ENCODE measurements around the gene TENT5C.

Gene TENT5C

GRCh38 chr1:117581391-117581943 lies 24.4 kb upstream of the TENT5C start:
- DNase-seq (ENCODE audit: extremely low spot score), result no peak
- ChIA-PET POLR2A (no interaction called here), CTCF (interaction anchor here (3.8 to 4.2 kb wide), 2 partner anchors 10 to 46 kb away, joined by 12 read pairs; no protein-coding TSS in a partner anchor)
- TF ChIP-seq CTCF (IDR thresholded peaks at IDR 0.05; ENCODE audit: control extremely low read depth, extremely low read depth, low read depth, missing control alignments), result no peak

- DNase-seq (ENCODE audit: extremely low spot score), result no peak
- ChIA-PET CTCF (interaction anchor here (0.8 to 4.2 kb wide), 5 partner anchors 8 to 176 kb away, joined by 3 to 12 read pairs (median 3); no protein-coding TSS in a partner anchor), POLR2A (interaction anchor here (1.6 kb wide), 1 partner anchor 24 kb away, joined by 3 read pairs; the partner anchor contains the start of gene TENT5C)
- TF ChIP-seq CTCF (IDR thresholded peaks at IDR 0.05; ENCODE audit: control extremely low read depth, extremely low read depth, low read depth, missing control alignments), result no peak
Observed at GRCh38 chr1:117582451-117582850, 23.4 kb upstream of the TENT5C start.

- no peak for TF ChIP-seq CTCF (IDR thresholded peaks at IDR 0.05; ENCODE audit: control extremely low read depth, extremely low read depth, low read depth, missing control alignments)
- ChIA-PET POLR2A (interaction anchor here (1.6 kb wide), 1 partner anchor 23 kb away, joined by 3 read pairs; the partner anchor contains the start of gene TENT5C), CTCF (interaction anchor here (0.9 to 4.2 kb wide), 4 partner anchors 8 to 175 kb away, joined by 3 to 12 read pairs (median 8); no protein-coding TSS in a partner anchor)
- DNase-seq (ENCODE audit: extremely low spot score), result no peak
Observed at GRCh38 chr1:117583247-117583646, 22.6 kb upstream of the TENT5C start.

- no peak for DNase-seq (ENCODE audit: extremely low spot score)
- no peak for TF ChIP-seq CTCF (IDR thresholded peaks at IDR 0.05; ENCODE audit: control extremely low read depth, extremely low read depth, low read depth, missing control alignments)
- ChIA-PET CTCF (no interaction called here), POLR2A (no interaction called here)
Observed at GRCh38 chr1:117584181-117584580, 21.7 kb upstream of the TENT5C start.

GRCh38 chr1:117585086-117585485 lies 20.8 kb upstream of the TENT5C start:
- CTCF ChIA-PET, result no interaction called here
- no peak for DNase-seq (ENCODE audit: extremely low spot score)
- POLR2A ChIA-PET, result no interaction called here
- no peak for TF ChIP-seq CTCF (IDR thresholded peaks at IDR 0.05; ENCODE audit: control extremely low read depth, extremely low read depth, low read depth, missing control alignments)

- ChIA-PET POLR2A (no interaction called here), CTCF (interaction anchor here (1.2 kb wide), 1 partner anchor 52 kb away, joined by 4 read pairs; no protein-coding TSS in a partner anchor)
- TF ChIP-seq CTCF (IDR thresholded peaks at IDR 0.05; ENCODE audit: control extremely low read depth, extremely low read depth, low read depth, missing control alignments), result no peak
- no peak for DNase-seq (ENCODE audit: extremely low spot score)
Observed at GRCh38 chr1:117586337-117586736, 19.5 kb upstream of the TENT5C start.

All from GM10248 (cell line).